Measurements from ENCODE around the gene TKFC.

TKFC gene

GRCh38 chr11:61332797-61333549 lies at the start of gene TKFC, which contains the start of gene DDB1:
Gene TKFC (plus strand): TSS chr11:61333228. CDS start chr11:61334729, 1,501 bp downstream.
Gene DDB1 (minus strand): TSS chr11:61333105. CDS start chr11:61332968, 137 bp downstream.
- peak; percentile 96 for DNase-seq

GRCh38 chr11:61283613-61284012 lies 49.4 kb upstream of the TKFC start:
- no peak for DNase-seq

- no peak for DNase-seq
Observed at GRCh38 chr11:61287338-61287977, 45.6 kb upstream of the TKFC start.

- no peak for DNase-seq
Observed at GRCh38 chr11:61290905-61291690, 41.9 kb upstream of the TKFC start.

DNA sequence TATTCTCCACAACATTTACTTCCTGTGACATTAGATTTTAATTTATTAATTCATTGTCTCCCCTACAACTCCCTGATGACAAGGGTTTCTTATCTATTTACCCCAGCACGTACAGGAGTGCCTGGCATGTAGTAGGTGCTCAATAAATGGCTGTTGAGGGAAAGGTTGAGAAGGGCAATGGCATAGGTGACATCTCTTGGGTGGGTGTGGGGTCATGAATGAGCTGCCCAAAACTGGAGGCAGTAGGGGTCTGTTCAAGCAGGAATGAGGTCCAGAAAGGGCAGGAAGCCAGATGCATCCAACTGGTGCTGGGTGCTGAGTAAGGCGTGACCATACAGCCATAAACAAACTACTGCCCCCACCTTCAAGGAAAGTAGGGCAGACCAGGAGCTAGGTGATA lies 40.7 kb upstream of the TKFC start:
- no peak for DNase-seq

DNA sequence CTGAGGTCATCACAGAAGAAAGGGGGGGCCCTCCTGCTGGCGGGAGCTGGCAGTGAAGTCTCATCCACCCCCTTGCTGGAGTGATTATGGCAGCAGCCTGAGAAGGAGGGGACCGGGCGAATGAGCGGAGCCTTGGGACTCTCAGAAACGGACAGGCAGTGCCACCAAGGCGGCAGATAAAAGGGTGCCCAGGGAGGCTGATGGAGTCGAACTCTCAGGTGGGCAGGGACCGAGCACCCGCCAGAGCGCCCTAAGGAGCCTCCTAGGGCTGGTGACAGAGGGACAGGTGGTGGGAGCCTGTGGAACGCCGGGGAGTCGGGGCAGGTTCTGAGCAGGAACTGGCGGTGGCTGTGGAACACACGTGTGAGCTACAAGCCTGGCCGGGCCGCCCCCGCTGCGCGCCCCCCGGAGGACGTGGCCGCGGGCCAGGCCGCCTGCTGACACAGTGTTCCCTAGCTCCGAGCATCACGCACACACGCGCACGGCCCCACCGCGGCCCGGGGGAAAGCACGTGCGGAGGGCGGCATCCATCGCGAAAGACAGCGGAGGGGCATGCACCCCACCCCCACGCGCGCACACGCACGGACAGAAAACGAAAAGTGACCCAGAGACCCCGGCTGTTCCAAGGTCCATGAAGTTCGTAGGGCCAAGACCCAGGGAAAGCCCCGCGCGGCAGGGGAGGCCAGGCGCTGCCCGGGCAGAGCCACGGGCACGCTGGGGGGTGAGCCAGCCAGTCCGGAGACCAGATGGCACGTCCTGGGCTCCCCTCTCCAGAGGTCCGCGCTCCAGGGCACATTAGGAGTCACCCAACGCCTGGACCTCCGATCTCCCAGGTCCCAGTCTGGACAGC lies 38.9 kb upstream of the TKFC start:
- peak; percentile 32 for DNase-seq

DNA sequence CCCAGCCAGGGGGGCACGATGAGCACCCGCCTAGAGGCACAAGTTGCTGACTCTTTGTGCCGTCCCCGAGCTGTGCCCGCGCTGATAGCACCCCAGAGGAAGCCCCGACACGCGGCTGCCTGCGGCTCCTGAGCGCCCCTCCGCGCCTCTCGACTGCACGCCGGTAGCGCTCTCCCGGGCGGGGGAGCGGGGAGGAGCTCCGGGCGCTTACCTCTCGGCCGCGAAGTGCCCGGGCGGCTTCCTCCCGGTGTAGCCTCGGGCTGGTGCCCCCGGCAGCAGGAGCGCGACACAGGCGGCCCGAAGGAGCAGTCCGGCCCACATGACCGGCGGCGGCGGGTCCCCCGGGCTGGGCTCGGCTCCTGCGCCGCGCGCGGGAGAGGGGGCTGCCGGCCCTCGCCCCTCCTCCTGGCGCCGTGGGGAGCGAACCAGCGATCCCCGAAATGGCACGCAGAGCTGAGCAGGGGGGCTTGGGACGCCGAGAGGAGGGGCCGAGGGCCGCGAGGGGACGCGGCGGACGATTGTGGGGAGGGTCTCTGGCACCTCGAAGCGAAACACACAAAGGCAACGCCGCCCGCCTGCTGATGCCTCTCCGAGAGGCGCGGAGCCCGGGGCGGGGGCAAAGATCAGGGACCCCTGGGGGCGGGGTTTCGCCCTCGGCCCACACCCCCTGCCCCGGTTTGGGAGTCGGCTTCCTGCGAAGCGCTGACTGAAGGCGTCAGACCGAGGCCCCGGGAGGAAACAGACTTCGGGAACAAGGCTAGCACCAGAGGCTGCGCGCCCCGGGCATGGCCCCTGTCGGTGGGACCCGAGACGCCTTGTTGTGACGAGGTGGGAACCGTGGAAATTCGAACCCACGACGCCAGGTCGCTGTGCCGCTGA lies 38.1 kb upstream of the TKFC start, which contains the start of gene VWCE:
Gene VWCE, minus strand, starts transcription at position 600 of the 879 bp plus-strand sequence. Its CDS starts 279 bp downstream, at position 321.
- peak; percentile 68 for DNase-seq

DNA sequence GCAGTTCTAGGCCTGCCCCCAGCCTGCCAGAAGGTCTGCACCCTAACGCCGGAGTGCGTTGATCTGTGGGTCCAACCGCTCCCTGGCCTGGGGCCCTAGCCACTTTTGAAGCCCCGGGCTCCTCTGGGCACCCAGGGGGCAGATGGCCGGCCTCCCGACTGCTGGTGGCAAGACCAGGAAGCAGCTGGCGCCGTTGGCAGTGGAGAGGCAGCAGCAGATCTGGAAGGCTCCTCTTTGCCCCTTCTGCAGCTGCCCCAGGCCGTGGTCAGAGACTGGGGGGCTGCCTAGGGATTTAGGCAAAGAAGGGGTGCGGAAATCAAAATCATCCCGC lies 37.5 kb upstream of the TKFC start:
- DNase-seq, result no peak

GRCh38 chr11:61297341-61297740 lies 35.7 kb upstream of the TKFC start:
- no peak for DNase-seq

DNA sequence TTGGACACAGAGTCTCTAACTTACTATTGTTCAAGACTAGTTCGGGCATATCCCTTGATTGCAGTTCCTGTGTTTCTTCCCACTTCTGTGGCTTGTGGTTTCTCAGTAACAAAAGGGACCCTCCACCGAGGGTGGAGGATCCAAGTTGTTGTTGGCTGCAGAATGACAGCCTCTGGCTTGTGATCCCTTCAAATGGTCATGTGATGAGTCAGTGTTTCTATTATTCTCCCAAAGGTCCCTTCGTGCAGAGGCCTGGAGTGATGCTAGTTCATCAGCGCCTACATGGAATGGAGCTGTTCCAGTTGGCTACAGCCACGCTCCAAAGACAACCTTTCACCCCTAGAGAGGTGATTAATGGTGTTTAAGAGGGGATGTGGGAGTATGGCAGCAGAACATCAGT lies 35.3 kb upstream of the TKFC start:
- DNase-seq, result no peak

- no peak for DNase-seq
Observed at GRCh38 chr11:61298663-61299244, 34.3 kb upstream of the TKFC start.

GRCh38 chr11:61302550-61302949 lies 30.5 kb upstream of the TKFC start:
- no peak for DNase-seq

DNA sequence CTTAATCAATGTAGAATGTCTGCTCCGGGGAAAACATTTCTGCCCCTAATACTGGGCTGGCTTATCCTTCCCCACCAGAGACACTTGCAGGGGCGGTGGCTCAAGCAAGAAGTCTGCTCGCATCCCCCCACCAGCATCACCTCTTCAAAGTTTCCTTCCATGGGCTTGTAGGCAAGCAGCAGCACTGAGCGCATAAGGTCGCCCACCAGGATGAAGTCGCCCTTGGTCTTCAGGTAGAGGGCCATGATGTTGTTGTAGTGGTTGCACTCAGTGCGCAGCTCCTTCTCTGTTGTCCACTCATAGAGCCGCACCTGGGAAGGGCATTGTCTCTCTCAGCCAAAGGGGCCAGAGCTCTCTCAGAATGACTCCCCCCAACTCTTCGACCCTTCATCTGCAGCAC lies 29.3 kb upstream of the TKFC start:
- no peak for DNase-seq

DNA sequence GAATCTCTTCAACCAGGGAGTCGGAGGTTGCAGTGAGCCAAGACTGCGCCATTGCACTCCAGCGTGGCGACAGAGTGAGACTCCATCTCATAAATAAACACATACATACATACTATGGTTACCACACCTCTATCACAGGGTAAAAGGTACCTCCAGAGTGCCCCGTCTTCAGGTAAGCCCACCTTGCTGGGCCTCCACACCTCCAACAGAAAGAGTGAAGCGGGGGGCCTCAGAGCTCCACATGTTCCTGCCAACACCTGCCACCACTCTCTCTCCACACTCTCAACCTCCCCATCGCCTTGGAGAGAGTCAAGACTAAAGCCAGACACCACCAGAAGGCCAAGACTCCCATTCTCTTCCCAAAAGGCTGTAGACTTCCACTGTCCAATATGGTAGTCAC lies 27.6 kb upstream of the TKFC start:
- DNase-seq, result no peak

DNA sequence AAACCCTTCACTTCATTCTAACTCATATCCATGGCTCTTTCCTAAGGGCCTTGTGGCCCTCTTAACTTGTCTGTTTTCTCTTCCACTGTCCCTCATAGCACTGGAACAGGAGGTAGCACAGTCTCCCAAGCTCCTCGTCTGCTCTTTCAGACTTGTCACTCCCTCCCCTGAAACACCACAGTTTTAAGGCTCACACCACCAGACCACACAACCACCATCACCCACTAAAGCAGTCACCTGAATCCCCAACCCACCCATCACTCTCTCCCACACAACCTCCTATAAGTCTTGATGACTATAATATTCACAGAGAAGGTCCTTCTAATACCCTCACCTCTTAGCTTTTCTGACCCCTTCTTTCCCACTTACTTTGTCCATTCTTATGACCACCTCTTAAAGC lies 26.8 kb upstream of the TKFC start:
- no peak for DNase-seq

GRCh38 chr11:61307354-61307753 lies 25.7 kb upstream of the TKFC start:
- DNase-seq, result no peak

DNA sequence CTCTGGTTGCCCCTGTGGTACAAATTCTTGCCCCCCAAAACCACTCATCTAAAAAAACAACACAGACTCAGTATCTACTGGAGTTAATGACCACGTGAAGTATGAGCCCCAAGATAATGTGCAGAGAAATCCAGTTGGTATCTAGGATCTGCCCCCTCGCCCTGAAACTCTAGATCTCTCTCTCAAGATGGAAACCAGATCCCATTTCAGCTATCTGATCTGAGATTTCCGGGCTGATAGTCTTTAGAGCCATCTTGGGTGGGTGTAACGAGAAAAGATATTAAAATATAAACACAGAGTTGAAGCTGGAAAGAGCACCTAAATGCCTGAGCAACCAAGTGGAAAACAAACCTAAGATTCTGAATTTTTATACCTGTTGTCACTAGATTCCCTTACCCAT lies 23.9 kb upstream of the TKFC start:
- no peak for DNase-seq

DNA sequence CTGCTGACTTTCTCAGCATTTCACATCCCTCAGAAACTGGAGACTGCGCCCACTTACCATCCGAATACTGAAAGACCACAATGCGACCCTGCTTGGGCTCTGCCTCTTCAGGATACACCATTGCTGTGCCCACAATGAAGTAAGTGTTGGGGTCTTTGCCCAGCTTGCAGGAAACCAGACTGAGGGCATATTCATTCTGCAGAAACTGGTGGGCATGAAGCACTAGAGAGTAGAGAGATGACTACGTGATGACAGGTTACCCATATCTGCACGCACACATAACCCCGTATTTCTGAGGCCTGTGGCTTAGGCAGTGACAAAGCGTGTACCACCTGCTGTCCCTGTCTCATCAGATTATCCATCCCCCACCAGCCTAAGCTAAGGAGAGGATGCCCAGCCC lies 23.3 kb upstream of the TKFC start:
- DNase-seq, result no peak

DNA sequence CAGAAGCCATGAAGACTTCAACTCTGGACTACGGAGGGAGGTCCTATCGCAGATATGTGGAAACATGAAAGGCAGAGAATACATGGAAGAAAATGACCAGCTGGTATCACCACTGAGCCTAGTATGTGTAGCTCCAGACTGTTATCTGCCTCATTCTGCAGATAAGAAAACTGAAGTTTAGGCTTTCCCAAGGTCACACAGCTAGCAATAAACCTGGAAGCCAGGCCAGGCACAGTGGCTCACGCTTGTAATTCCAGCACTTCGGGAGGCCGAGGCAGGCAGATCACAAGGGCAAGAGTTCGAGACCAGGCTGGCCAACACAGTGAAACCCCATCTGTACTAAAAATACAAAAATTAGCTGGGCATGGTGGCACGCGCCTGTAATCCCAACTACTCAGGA lies 22.3 kb upstream of the TKFC start:
- no peak for DNase-seq

DNA sequence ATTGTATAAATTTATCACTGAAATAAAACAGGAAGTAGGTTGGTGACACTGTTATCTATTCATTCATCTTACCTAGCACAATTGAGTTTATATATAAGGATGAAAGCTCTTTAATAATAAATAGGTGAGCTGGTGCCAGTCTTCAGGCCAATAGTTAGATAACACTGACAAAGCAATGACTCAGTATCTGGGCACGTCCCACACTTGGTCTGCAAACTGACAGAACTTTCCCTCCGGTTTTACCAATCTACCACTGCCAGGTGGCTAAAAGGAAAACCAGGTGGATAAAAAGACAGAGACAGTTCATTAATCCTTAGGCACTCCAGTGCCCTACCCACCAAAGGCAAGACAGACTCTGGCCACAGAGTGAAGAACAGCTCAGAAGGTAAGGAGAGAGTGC lies 17.8 kb upstream of the TKFC start:
- no peak for DNase-seq

- DNase-seq, result no peak
Observed at GRCh38 chr11:61325649-61326414, 7.2 kb upstream of the TKFC start.

All from activated T-cell treated with anti-CD3 and anti-CD28 coated beads, Interleukin-2, amount 50 U/mL, for 1 hour (primary cell).